HepG2 (cell line): ENCODE data around the gene LSMEM2. TPM values are rescaled to one million over a fixed set of nuclear protein-coding genes. Genes with fewer than 3 reads are reported as not detected.

Experiments used
- AKAP8 ChIP-seq: sonication (generic); formaldehyde crosslinking; IDR thresholded peaks from 2 replicates; pipeline ENCODE4 v1.5.1; 2020; ENCODE audit warnings: mild to moderate bottlenecking, missing genetic modification reagents
- ASH2L ChIP-seq: fragments of 300-600, 200-600 bp; sonication (generic); IDR thresholded peaks from 2 replicates; pipeline ENCODE4 v1.7.0; 2017; ENCODE audit warnings: low read depth, mild to moderate bottlenecking, moderate library complexity, mixed read lengths, low read length; ENCODE audit not compliant: insufficient read length
- CCDC6 ChIP-seq: sonication (generic); formaldehyde crosslinking; IDR thresholded peaks from 2 replicates; pipeline ENCODE4 v1.8.1; 2022; ENCODE audit warnings: mild to moderate bottlenecking, missing genetic modification reagents, moderate library complexity
- FOXA3 ChIP-seq: IDR thresholded peaks from 2 replicates; pipeline ENCODE4 v1.6.1; 2016; ENCODE audit warnings: missing genetic modification reagents, missing compliant biosample characterization
- FOXK2 ChIP-seq: fragments of 450-650 bp; IDR thresholded peaks from 2 replicates; pipeline ENCODE4 v1.6.1; 2016
- HBP1 ChIP-seq: IDR thresholded peaks from 2 replicates; pipeline ENCODE4 v1.6.1; 2016; ENCODE audit warnings: low read depth, control low read depth
- HNRNPLL ChIP-seq: fragments of 200-400 bp; formaldehyde crosslinking; IDR thresholded peaks from 2 replicates; pipeline ENCODE4 v1.6.1; 2017; ENCODE audit warnings: mild to moderate bottlenecking, low read depth, low read length; ENCODE audit not compliant: poor library complexity, severe bottlenecking
- MAFG ChIP-seq: sonication (generic); formaldehyde crosslinking; IDR thresholded peaks from 2 replicates; pipeline ENCODE4 v1.5.1; 2020; ENCODE audit warnings: mild to moderate bottlenecking, missing genetic modification reagents
- MTA3 ChIP-seq: sonication (generic); formaldehyde crosslinking; IDR thresholded peaks from 2 replicates; pipeline ENCODE4 v1.4.0; 2020; ENCODE audit warnings: missing genetic modification reagents
- MTF1 ChIP-seq: sonication (generic); formaldehyde crosslinking; IDR thresholded peaks from 2 replicates; pipeline ENCODE4 v1.5.0; 2020; ENCODE audit warnings: missing genetic modification reagents
- PAWR ChIP-seq: sonication (generic); formaldehyde crosslinking; IDR thresholded peaks from 2 replicates; pipeline ENCODE4 v1.4.0; 2020; ENCODE audit warnings: missing genetic modification reagents, mild to moderate bottlenecking, borderline replicate concordance
- PHF8 ChIP-seq: sonication (generic); formaldehyde crosslinking; IDR thresholded peaks from 2 replicates; pipeline ENCODE4 v1.5.0; 2020; ENCODE audit warnings: missing genetic modification reagents
- TP53 ChIP-seq: sonication (generic); formaldehyde crosslinking; conservative IDR thresholded peaks from 2 replicates; pipeline ENCODE4 v1.4.0; 2020; ENCODE audit warnings: missing genetic modification reagents
- TSC22D2 ChIP-seq: sonication (generic); formaldehyde crosslinking; IDR thresholded peaks from 2 replicates; pipeline ENCODE4 v1.5.1; 2020; ENCODE audit warnings: missing genetic modification reagents, mild to moderate bottlenecking, borderline replicate concordance
- ZC3H4 ChIP-seq: sonication (generic); formaldehyde crosslinking; IDR thresholded peaks from 2 replicates; pipeline ENCODE4 v1.4.0; 2020; ENCODE audit warnings: missing genetic modification reagents, borderline replicate concordance
- ZHX2 ChIP-seq, 2 experiments: sonication (generic) in 1 of 2; formaldehyde crosslinking in 1 of 2; IDR thresholded peaks; 2 replicates each; pipeline versions ENCODE4 v1.6.1 to v1.9.0; 2014 to 2022; ENCODE audit warnings: antibody characterized with exemption in 1 of 2, borderline replicate concordance in 1 of 2, inconsistent platforms in 1 of 2, low read depth in 1 of 2, missing genetic modification reagents in 1 of 2
- ZNF160 ChIP-seq: sonication (generic); formaldehyde crosslinking; IDR thresholded peaks from 2 replicates; pipeline ENCODE4 v1.8.0; 2022; ENCODE audit warnings: mild to moderate bottlenecking, inconsistent platforms, missing genetic modification reagents
- ZNF30 ChIP-seq: sonication (generic); formaldehyde crosslinking; IDR thresholded peaks from 2 replicates; pipeline ENCODE4 v1.5.0; 2020; ENCODE audit warnings: mild to moderate bottlenecking, missing genetic modification reagents
- ZNF329 ChIP-seq: sonication (generic); formaldehyde crosslinking; IDR thresholded peaks from 2 replicates; pipeline ENCODE4 v1.9.0; 2021; ENCODE audit warnings: low read depth, mild to moderate bottlenecking, missing genetic modification reagents
- ZNF333 ChIP-seq: sonication (generic); formaldehyde crosslinking; IDR thresholded peaks from 2 replicates; pipeline ENCODE4 v1.4.0; 2020; ENCODE audit warnings: mild to moderate bottlenecking, missing genetic modification reagents, borderline replicate concordance
- ZNF556 ChIP-seq: sonication (generic); formaldehyde crosslinking; IDR thresholded peaks from 2 replicates; pipeline ENCODE4 v1.4.0; 2020; ENCODE audit warnings: mild to moderate bottlenecking, missing genetic modification reagents, borderline replicate concordance
- ZNF7 ChIP-seq: IDR thresholded peaks from 2 replicates; pipeline ENCODE4 v1.6.1; 2016; ENCODE audit warnings: missing biosample characterization, missing genetic modification reagents
- ZNF839 ChIP-seq: sonication (generic); formaldehyde crosslinking; IDR thresholded peaks from 2 replicates; pipeline ENCODE4 v1.4.0; 2020; ENCODE audit warnings: missing genetic modification reagents, mild to moderate bottlenecking, borderline replicate concordance
- polyA plus RNA-seq, 8 experiments: library from polyadenylated mRNA; depleted of rRNA in 3 of 8; stranded (reverse) in 7 of 8; unstranded in 1 of 8; fragments of >200 nt; fragmentation: Illumina TruSeq in 4 of 8; extraction: Trizol in 4 of 8; gene quantifications; 2 replicates each; pipeline versions ENCODE4 v1.2.1 to v1.2.3, GENCODE V29; 2011 to 2016; ENCODE audit warnings: low read depth in 4 of 8, missing spikeins in 1 of 8, mixed read lengths in 1 of 8; ENCODE audit not compliant: insufficient read depth in 1 of 8
- total RNA-seq, 5 experiments: library from RNA; depleted of rRNA; stranded (reverse); fragments of >200 nt; fragmentation: Illumina TruSeq; extraction: Trizol; gene quantifications; 2 replicates each; pipeline ENCODE4 v1.2.3, GENCODE V29; 2016; ENCODE audit warnings: low read depth in 1 of 5

LSMEM2 gene
- total and polyA plus RNA-seq, 2 of the 13 experiments (the other 11 are each of a cell fraction or from before 2014, with no cell fraction given): 0.07 to 0.41 TPM

GRCh38 chr3:50322386-50323091 lies 43.7 kb downstream of the LSMEM2 start, which contains the start of gene HYAL2 (continued):
- TF ChIP-seq ZNF839 (CRISPR knock-in tag) (no peak), AKAP8 (CRISPR knock-in tag) (no peak), MTA3 (CRISPR knock-in tag) (no peak), ZC3H4 (0 out of 2 replicates have a peak, but pooled peaks have one; percentile 32), ZNF160 (CRISPR knock-in tag) (no peak), TP53 (no peak), ZNF329 (CRISPR knock-in tag) (no peak), PAWR (no peak), ASH2L (no peak), TSC22D2 (no peak), ZHX2 (IDR thresholded peaks at IDR 0.05; ENCODE audit: low read depth) (0 out of 2 replicates have a peak, but pooled peaks have one; percentile 25), ZHX2 (CRISPR knock-in tag; IDR thresholded peaks at IDR 0.05; ENCODE audit: borderline replicate concordance) (no peak), MAFG (CRISPR knock-in tag) (no peak), ZNF556 (peak; percentile 59; the same call in 1 of the 2 replicates), ZNF7 (CRISPR knock-in tag) (no peak), MTF1 (CRISPR knock-in tag) (no peak), HNRNPLL (peak; percentile 11), FOXA3 (no peak), HBP1 (no peak), ZNF30 (CRISPR knock-in tag) (no peak), FOXK2 (no peak), ZNF333 (CRISPR knock-in tag) (0 out of 2 replicates have a peak, but pooled peaks have one; percentile 14), CCDC6 (CRISPR knock-in tag) (no peak), PHF8 (no peak; the same call in 1 of the 2 replicates)
